Measurements from ENCODE around the gene TPRX1. TPM values are rescaled to one million over a fixed set of nuclear protein-coding genes. Genes with fewer than 3 reads are reported as not detected.

The TPRX1 gene
- total RNA-seq, 3 donors from 2014 or later, result not detected

GRCh38 chr19:47802521-47803043, 1.8 kb downstream of the TPRX1 start:
- intact Hi-C loops (cut with DNase I; ENCODE audit: low total_unique reads), result no loop called here
- Histone ChIP-seq H3K9me3 (no peaks in the 10 kb centered on the region), H3K36me3 (no peaks in the 10 kb centered on the region)

GRCh38 chr19:47801270-47801669, 3.1 kb downstream of the TPRX1 start:
- no peak for DNase-seq (ENCODE audit: low spot score in 2 of 2)
- no peaks in the 10 kb centered on the region for H3K9me3 ChIP-seq
- TF ChIP-seq POLR2A (IDR thresholded peaks at IDR 0.05) (no peak), CTCF (IDR thresholded peaks at IDR 0.05) (no peak), POLR2AphosphoS5 (IDR thresholded peaks at IDR 0.05) (no peak)
- no peaks in the 10 kb centered on the region for H3K36me3 ChIP-seq
- H3K4me3 ChIP-seq, result no peak overlapping the region
- peaks cover 0 to 4% of the 10 kb centered on the region in 2 donors for H3K27me3 ChIP-seq
- H3K4me1 ChIP-seq, result no peaks in the 10 kb centered on the region
- H3K27ac ChIP-seq, result no peak overlapping the region
- intact Hi-C loops (cut with DNase I; ENCODE audit: low total_unique reads), result no loop called here

More at GRCh38 chr19:47802521-47803043, 1.8 kb downstream of the TPRX1 start:
- peaks cover 0 to 4% of the 10 kb centered on the region in 2 donors for H3K27me3 ChIP-seq
- no peak overlapping the region for H3K4me3 ChIP-seq
- no peak overlapping the region for H3K27ac ChIP-seq
- no peak for DNase-seq (ENCODE audit: low spot score in 2 of 2)
- no peak for TF ChIP-seq CTCF (IDR thresholded peaks at IDR 0.05)
- TF ChIP-seq POLR2AphosphoS5 (IDR thresholded peaks at IDR 0.05), result no peak
- no peak for TF ChIP-seq POLR2A (IDR thresholded peaks at IDR 0.05)
- H3K4me1 ChIP-seq, result no peaks in the 10 kb centered on the region

GRCh38 chr19:47798904-47799266, 5.5 kb downstream of the TPRX1 start:
- Histone ChIP-seq H3K4me3 (no peak overlapping the region), H3K27ac (no peak overlapping the region), H3K36me3 (no peaks in the 10 kb centered on the region), H3K4me1 (no peaks in the 10 kb centered on the region), H3K9me3 (no peaks in the 10 kb centered on the region), H3K27me3 (peaks cover 0 to 4% of the 10 kb centered on the region in 2 donors)
- TF ChIP-seq CTCF (IDR thresholded peaks at IDR 0.05), result no peak
- no peak for TF ChIP-seq POLR2A (IDR thresholded peaks at IDR 0.05)
- TF ChIP-seq POLR2AphosphoS5 (IDR thresholded peaks at IDR 0.05), result no peak
- DNase-seq (ENCODE audit: low spot score in 2 of 2), result no peak
- intact Hi-C loops (cut with DNase I; ENCODE audit: low total_unique reads), result no loop called here

GRCh38 chr19:47797996-47798903, 6.1 kb downstream of the TPRX1 start:
- Histone ChIP-seq H3K36me3 (no peaks in the 10 kb centered on the region), H3K9me3 (no peaks in the 10 kb centered on the region), H3K4me3 (no peak overlapping the region), H3K27ac (no peak overlapping the region), H3K27me3 (peaks cover 0 to 4% of the 10 kb centered on the region in 2 donors), H3K4me1 (no peaks in the 10 kb centered on the region)
- TF ChIP-seq POLR2A (IDR thresholded peaks at IDR 0.05) (no peak), CTCF (IDR thresholded peaks at IDR 0.05) (no peak), POLR2AphosphoS5 (IDR thresholded peaks at IDR 0.05) (no peak)
- DNase-seq (ENCODE audit: low spot score in 2 of 2), result no peak
- intact Hi-C loops (cut with DNase I; ENCODE audit: low total_unique reads), result no loop called here

GRCh38 chr19:47796785-47797184, 7.6 kb downstream of the TPRX1 start:
- no peaks in the 10 kb centered on the region for H3K36me3 ChIP-seq
- no peak for TF ChIP-seq POLR2AphosphoS5 (IDR thresholded peaks at IDR 0.05)
- TF ChIP-seq CTCF (IDR thresholded peaks at IDR 0.05), result no peak
- no peak for TF ChIP-seq POLR2A (IDR thresholded peaks at IDR 0.05)
- no peak overlapping the region for H3K27ac ChIP-seq
- DNase-seq (ENCODE audit: low spot score in 2 of 2), result no peak
- no peaks in the 10 kb centered on the region for H3K9me3 ChIP-seq
- H3K27me3 ChIP-seq, result peaks cover 0 to 4% of the 10 kb centered on the region in 2 donors
- intact Hi-C loops (cut with DNase I; ENCODE audit: low total_unique reads), result no loop called here
- H3K4me3 ChIP-seq, result no peak overlapping the region
- H3K4me1 ChIP-seq, result no peaks in the 10 kb centered on the region
